Measurements from ENCODE around the gene LSM7. TPM values are rescaled to one million over a fixed set of nuclear protein-coding genes. Genes with fewer than 3 reads are reported as not detected.

LSM7 gene
- total RNA-seq, 1 donor from 2014 or later: 76.2 TPM

GRCh38 chr19:2362046-2362969 is 33.9 kb upstream of the LSM7 start:
- DNase-seq (ENCODE audit: low spot score): no peak
- no peak overlapping the region for H3K4me3 Mint-ChIP-seq (ENCODE audit: unreplicated experiment)
- H3K27ac Mint-ChIP-seq (ENCODE audit: unreplicated experiment): no peak overlapping the region
- no peaks in the 10 kb centered on the region for H3K4me1 Mint-ChIP-seq (ENCODE audit: low read depth)
- peaks cover 18% of the 10 kb centered on the region for H3K27me3 Mint-ChIP-seq (ENCODE audit: low read depth)
- no peak for TF ChIP-seq CTCF (IDR thresholded peaks at IDR 0.05)
- no peaks in the 10 kb centered on the region for H3K9me3 Mint-ChIP-seq (ENCODE audit: low read depth)
- peaks cover 1% of the 10 kb centered on the region for H3K36me3 Mint-ChIP-seq (ENCODE audit: low read depth)

GRCh38 chr19:2361246-2362045 is 33.1 kb upstream of the LSM7 start:
- no peaks in the 10 kb centered on the region for H3K4me1 Mint-ChIP-seq (ENCODE audit: low read depth)

GRCh38 chr19:2360833-2361232 is 32.4 kb upstream of the LSM7 start:
- TF ChIP-seq CTCF (IDR thresholded peaks at IDR 0.05): no peak
- Mint-ChIP-seq H3K4me1 (ENCODE audit: low read depth) (no peaks in the 10 kb centered on the region), H3K9me3 (ENCODE audit: low read depth) (no peaks in the 10 kb centered on the region), H3K36me3 (ENCODE audit: low read depth) (peaks cover 1% of the 10 kb centered on the region), H3K4me3 (ENCODE audit: unreplicated experiment) (no peak overlapping the region), H3K27ac (ENCODE audit: unreplicated experiment) (no peak overlapping the region), H3K27me3 (ENCODE audit: low read depth) (peaks cover 18% of the 10 kb centered on the region)
- no peak for DNase-seq (ENCODE audit: low spot score)

More at GRCh38 chr19:2361246-2362045, 33.1 kb upstream of the LSM7 start:
- Mint-ChIP-seq H3K9me3 (ENCODE audit: low read depth) (no peaks in the 10 kb centered on the region), H3K36me3 (ENCODE audit: low read depth) (peaks cover 1% of the 10 kb centered on the region), H3K27ac (ENCODE audit: unreplicated experiment) (no peak overlapping the region), H3K4me3 (ENCODE audit: unreplicated experiment) (no peak overlapping the region), H3K27me3 (ENCODE audit: low read depth) (peaks cover 18% of the 10 kb centered on the region)
- TF ChIP-seq CTCF (IDR thresholded peaks at IDR 0.05): no peak
- DNase-seq (ENCODE audit: low spot score): no peak

GRCh38 chr19:2359992-2360685 is 31.8 kb upstream of the LSM7 start, which contains the start of gene TMPRSS9:
TMPRSS9 (plus strand) TSS chr19:2360265; CDS start chr19:2389786, 29,521 bp downstream.
- no peaks in the 10 kb centered on the region for H3K9me3 Mint-ChIP-seq (ENCODE audit: low read depth)
- no peak within 1 kb of the TSS for H3K4me3 Mint-ChIP-seq (ENCODE audit: unreplicated experiment)
- H3K27ac Mint-ChIP-seq (ENCODE audit: unreplicated experiment): no peak within 1 kb of the TSS
- peaks cover 1% of the 10 kb centered on the region for H3K36me3 Mint-ChIP-seq (ENCODE audit: low read depth)
- TF ChIP-seq CTCF (IDR thresholded peaks at IDR 0.05): no peak
- H3K4me1 Mint-ChIP-seq (ENCODE audit: low read depth): no peaks in the 10 kb centered on the region
- peaks cover 15% of the 10 kb centered on the region for H3K27me3 Mint-ChIP-seq (ENCODE audit: low read depth)
- DNase-seq (ENCODE audit: low spot score): peak; percentile 88

Measured in chondrocyte (in vitro differentiated cells).